GM03348 (cell line): Measurements from ENCODE around the gene ACSM4.
A peak's percentile ranks its signal among the peaks of the same experiment; 100 is the strongest.
"Not testable (repeated sequence)": the region's sequence is repeated elsewhere in the genome, so short reads cannot be mapped to it uniquely, and the experiment has no call there.

ENCODE experiments used
- DNase-seq: peaks from one replicate; pipeline ENCODE4 v3.0.0; 2012; ENCODE audit warnings: low spot score

The ACSM4 gene

DNA sequence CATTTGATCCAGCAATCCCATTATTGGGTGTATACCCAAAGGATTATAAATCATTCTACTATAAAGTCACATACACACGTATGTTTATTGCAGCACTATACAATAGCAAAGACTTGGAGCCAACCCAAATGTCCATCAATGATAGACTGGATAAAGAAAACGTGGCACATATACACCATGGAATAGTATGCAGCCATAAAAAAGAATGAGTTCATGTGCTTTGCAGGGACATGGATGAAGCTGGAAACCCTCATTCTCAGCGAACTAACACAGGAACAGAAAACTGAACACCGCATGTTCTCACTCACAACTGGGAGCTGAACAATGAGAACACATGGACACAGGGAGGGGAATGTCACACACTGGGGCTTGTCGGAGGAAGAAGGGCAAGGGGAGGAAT, 33.9 kb downstream of the ACSM4 start:
- not testable (repeated sequence) for DNase-seq

DNA sequence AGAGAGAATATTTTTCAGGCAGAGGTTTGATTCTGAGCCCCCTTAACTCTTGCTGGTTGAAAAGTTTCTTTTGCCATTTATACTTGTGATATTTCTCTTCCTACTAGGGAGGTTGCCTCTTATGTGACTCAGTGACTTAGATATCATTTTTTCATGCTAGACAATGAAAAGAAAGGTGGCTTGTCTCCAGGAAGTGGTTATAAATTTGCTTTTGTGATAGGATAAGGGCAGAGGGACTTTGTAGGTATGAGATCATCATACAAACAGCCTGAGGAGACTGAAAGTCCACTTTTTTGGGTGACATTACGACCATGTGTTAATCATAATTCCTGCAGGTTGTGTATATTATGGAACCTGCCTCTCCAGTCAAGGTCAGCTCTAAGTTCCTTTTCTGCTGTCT, 35.8 kb downstream of the ACSM4 start:
- no peak for DNase-seq

DNA sequence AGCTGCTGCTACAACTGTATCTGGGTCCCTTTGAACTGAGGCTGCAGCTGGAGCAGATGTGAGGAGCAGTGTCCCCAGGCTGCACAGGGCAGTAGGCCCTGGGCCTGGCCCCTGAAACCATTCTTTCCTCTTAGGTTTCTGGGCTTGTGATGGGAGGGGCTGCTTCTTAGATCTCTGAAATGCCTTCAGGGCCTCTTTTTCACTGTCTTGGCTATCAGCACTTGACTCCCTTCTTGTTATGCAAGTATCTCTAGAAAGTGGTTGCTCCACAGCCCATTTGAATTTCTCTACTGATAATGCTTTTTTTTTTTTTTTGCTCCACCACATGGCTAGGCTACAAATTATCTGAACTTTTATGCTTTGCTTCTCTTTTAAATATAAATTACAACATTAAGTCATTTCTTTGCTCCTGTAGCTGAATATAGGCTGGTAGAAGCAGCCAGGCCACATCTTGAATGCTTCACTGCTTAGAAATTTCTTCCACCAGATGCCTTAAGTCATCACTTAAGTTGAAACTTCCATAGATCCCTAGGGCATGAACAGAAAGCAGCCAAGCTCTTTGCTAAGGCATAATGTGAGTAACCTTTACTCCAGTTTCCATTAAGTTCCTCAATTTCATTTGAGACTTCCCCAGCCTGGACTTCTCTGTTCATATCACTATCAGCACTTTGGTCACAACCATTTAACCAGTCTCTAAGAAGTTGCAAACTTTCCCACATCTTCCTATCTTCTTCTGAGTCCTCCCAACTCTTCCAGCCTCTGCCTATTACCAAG, 41.1 kb downstream of the ACSM4 start:
- no peak for DNase-seq

DNA sequence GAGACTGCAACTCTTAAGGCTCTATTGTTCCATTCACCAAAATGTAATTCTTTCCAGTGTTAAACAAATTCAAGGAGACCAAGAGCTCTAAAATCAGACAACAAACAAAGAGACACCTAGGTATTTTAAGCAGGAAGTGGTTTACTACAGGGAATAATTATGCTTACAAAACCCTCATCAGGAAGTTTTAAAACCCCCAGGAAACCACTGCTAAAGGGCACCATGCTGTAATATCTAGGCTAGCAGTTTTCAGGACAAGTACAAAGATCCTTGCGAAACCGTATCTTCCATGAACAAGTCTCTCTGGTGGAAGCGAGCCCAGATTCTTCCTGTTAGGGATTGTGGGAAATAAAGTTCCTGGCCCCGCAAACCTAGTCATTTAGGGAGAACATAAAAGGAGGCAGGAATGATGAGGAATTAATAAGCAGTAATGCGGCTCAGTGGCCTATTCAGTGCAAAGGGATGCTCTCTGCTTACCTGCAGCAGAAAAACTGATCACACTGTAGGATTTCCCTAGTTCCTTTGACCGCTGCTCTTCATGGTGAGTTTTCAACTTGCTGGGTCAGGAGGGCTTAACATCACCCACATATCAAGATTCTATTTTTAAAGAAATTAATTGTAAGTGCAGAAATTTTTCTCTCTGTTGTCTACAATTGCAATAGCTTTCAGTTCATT, 42.8 kb downstream of the ACSM4 start:
- no peak for DNase-seq

DNA sequence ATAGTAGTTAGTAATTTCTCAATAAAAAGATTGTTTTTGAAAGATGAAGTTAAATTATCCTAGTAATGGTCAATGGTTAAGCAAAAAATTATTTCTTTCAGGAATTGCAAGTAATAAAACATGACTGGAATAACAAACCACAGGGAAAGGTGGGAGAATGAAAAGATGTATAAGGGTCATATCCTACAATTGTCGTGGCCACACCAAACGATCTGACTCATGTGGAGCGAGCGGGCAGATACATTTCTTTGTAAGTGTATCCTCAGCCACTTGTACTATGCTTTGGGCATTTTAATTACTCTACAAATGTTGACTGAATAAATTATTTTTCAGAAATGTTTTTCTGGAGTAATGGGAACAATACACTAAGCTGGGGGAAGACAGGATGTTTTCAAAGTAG, 45.5 kb downstream of the ACSM4 start:
- DNase-seq: no peak

DNA sequence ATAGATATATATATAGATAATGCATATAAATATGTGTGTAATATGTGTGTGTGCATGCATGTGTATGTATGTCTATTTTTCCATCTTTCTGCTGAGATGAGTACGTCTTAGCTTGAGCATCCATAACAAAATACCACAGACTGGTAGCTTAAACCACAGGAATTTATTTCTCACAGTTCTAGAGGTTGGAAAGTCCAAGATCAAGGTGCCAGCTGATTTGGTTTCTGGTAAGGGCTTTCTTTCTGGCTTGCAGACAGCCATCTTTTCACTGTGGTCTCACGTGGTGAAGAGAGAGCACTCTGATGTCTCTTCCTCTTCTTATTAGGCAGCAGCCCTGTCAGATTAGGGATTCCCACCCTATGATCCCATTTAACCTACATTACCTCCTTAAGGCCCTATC, 47.3 kb downstream of the ACSM4 start:
- no peak for DNase-seq

DNA sequence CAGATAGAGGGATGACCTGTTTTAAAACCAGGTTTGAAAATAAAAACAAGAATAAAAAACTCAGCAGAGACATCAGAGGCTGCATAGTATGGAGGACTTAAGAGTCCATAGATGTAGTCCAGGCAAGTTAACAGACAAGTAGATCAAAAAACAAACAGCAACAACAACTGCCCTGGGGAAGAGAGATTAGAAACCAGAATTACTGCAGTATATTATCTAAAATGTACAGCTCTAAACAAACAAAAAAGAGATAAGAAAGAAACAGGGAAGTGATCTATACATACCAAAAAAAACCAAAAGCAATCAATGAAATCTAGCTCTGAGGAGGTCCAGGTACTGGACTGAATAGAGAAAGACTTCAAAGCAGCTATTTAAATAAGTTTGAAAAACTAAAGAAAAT, 48.8 kb downstream of the ACSM4 start:
- DNase-seq: no peak

DNA sequence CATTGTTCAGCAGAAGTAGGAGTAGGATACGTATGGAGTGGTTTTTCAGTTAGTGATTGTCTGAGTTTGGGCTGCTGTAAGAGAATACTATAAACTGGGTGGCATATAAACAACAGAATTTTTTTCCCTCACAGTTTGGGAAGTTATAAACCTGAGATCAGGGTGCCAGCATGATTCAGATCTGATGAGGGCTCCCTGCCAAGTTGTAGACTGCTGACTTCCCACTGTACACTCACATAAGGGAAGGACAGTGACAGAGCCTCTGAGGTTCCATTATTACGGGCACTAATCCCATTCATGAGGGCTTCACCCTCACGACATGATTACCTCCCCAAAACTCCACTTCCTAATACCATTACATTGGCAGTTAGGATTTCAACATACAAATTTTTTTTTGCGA, 50.7 kb downstream of the ACSM4 start:
- no peak for DNase-seq

DNA sequence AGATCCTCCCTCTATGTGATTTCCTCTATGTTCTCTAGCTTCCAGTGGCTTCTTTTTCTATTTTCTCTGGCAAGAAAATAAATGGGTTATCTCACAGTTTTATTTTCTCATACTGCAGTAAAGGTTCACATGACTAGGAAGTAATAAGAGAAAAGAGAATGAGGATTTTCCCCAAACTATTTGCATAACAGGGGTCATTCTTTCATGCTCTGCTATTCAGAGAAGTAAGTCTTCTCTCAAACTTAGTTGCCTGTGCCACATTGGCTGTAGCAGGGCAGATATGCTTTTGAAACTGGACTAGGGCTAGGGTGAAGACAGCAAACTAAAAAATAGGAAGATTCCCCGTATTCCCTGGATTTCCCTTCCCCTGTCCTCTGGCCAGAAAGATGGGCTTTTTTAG, 57.4 kb downstream of the ACSM4 start:
- DNase-seq: no peak

DNA sequence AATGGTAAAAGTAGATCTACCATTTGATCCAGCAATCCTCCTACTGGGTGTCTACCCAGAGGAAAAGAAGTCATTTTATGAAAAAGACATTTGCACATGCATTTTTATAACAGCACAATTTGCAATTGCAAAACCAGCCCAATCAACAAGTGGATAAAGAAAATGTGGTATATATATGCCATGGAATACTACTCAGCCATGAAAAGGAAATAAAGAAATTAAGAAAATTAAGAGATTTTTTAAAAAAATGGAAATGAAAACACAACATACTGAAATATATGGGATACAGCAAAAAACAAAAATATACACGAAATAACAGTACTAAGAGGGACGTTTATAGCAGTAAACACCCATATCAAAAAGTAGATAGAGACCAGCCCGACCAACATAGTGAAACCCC, 58.9 kb downstream of the ACSM4 start:
- DNase-seq: no peak

DNA sequence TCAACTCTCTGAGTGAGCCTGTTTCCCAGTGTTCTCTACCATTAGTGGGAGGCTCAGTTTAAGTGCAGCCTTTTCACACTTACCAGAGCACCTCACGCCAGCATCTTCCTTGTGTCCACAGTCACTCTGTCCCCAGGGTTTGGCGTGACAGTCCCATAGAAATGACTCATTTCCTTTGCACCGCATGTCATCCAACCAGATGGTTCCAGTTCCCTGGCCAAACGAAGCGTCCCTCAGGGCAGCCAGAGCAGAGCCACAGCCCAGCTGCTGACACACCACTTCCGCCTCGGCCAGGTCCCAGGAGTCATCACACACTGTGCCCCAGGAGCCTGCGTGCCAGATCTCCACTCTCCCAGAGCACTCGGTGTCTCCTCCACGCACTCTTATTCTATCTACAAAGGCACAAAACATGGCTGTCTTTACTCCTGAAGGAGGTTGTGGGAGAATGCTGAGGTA, 65.4 kb downstream of the ACSM4 start:
- no peak for DNase-seq

DNA sequence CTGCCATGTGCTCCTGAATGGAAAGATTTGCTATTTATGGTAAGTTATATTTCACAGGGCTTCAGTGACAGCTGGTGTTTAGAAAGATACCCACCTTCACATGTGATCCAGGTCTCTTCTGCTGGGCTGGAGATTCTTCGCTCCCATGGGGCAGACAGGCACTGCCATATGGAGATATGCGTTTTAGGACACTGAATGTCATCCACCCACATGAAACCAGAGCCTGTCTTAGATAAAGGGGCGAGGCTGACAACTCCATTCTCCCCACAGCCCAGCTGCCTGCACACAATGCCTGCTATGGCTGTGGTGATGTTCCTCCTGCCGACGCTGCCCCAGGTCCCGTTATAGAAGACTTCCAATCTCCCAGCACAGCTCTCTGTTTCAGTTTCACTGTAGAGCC, 69.4 kb downstream of the ACSM4 start:
- DNase-seq: no peak

DNA sequence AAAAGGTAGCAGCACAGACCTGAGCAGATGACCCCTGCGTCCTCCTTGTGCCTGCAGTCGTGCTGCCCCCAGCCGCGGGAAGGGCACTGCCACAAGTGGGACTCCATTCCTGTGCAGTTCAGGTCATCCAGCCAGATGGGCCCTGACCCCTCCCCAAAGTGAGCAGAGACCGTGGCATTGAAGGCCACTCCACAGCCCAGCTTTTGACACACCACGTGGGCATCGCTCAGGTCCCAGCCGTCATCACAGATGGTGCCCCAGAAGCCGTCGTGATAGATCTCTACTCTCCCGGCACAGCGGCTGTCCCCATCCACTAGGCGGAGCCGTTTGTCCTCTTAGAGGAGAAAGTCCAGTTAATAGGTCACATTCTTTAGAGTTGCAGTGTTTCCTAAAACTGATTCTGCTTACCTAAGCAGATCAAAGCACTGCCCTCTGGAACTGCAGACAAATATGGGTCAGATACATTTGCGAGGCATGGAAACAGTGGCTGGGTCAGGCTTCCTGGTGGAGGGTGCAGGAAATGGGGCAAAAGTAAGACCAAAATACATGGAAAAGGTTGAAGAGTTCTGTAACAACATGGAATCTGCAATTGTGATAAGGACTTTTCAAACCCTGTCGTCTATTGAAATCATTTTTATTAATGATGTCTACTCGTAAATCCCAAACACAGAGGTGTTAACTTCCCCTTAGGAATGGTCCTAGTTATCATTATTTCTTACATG, 70.7 kb downstream of the ACSM4 start:
- DNase-seq: peak; percentile 62

DNA sequence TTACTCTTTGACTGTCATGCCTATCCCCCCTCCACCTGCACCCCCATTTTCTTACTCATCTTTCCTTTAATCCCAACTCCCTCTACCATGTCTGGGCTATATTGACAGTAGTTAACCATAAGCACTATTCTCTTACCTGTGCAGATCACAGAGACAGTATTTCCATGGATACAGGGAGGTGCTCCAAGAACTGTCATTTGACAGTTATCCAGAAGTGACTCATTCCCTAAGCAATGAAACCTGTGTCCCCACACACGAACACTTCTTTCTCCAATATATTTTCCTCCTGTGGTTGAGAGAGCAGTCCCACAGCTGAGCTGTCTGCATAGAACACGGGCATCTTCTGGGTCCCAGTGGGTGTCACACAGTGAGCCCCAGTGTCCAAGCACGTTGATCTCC, 71.3 kb downstream of the ACSM4 start:
- DNase-seq: no peak

DNA sequence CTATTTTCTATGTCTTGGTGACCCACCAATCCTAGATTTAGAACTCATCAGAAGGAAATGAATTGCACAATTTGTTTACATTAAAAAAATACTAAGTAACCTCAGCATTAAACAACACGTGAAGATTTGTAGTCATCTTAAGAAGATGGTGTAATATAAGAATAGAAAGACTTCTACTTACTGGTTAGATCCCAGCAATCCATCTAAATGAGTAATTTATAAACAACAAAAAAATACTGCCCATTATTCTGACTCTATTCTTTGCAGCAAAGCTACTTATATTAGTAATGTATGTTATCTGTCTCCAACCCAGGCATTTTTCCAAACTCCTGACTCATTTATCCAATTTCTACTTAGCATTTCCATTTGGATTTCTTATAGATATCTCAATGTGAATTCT, 72.3 kb downstream of the ACSM4 start:
- no peak for DNase-seq
